GM18508 (cell line): Measurements from ENCODE around the gene MALAT1.

Experiments
- ATAC-seq: cut with Tn5 transposase; IDR thresholded peaks from one replicate; pipeline ENCODE4 v1.9.1; 2021; ENCODE audit warnings: moderate number of reproducible peaks; ENCODE audit not compliant: insufficient read depth, unreplicated experiment

Gene MALAT1

GRCh38 chr11:65478388-65479183, 20.3 kb upstream of the MALAT1 start:
- no peak for ATAC-seq

GRCh38 chr11:65479184-65480145, 19.4 kb upstream of the MALAT1 start:
- ATAC-seq: no peak

- no peak for ATAC-seq
Measured at GRCh38 chr11:65482306-65482850, 16.5 kb upstream of the MALAT1 start.

GRCh38 chr11:65485920-65486219, 13.0 kb upstream of the MALAT1 start:
- ATAC-seq: no peak

GRCh38 chr11:65486570-65487466, 12.0 kb upstream of the MALAT1 start:
- no peak for ATAC-seq

- ATAC-seq: no peak
Measured at GRCh38 chr11:65487467-65488272, 11.2 kb upstream of the MALAT1 start.

- no peak for ATAC-seq
Measured at GRCh38 chr11:65488273-65489034, 10.4 kb upstream of the MALAT1 start.

GRCh38 chr11:65489035-65489705, 9.7 kb upstream of the MALAT1 start:
- no peak for ATAC-seq

GRCh38 chr11:65489706-65490320, 9.0 kb upstream of the MALAT1 start:
- ATAC-seq: no peak

GRCh38 chr11:65491163-65491465, 7.7 kb upstream of the MALAT1 start:
- ATAC-seq: no peak

GRCh38 chr11:65491614-65492386, 7.0 kb upstream of the MALAT1 start:
- no peak for ATAC-seq

GRCh38 chr11:65492387-65492636, 6.5 kb upstream of the MALAT1 start:
- no peak for ATAC-seq

- no peak for ATAC-seq
Measured at GRCh38 chr11:65492637-65493366, 6.0 kb upstream of the MALAT1 start.

- ATAC-seq: no peak
Measured at GRCh38 chr11:65493367-65494176, 5.3 kb upstream of the MALAT1 start.

- ATAC-seq: no peak
Measured at GRCh38 chr11:65496304-65497140, 2.3 kb upstream of the MALAT1 start.
